ENCODE results near the gene WNT3. TPM values are rescaled to one million over a fixed set of nuclear protein-coding genes. Genes with fewer than 3 reads are reported as not detected.

The WNT3 gene
- total and polyA plus RNA-seq, 8 donors = 0.24 to 0.72 (median 0.38) TPM

- no peaks in the 10 kb centered on the region for H3K9me3 ChIP-seq
Measured at GRCh38 chr17:46863383-46864121, 45.1 kb upstream of the WNT3 start.

GRCh38 chr17:46862949-46863348, 44.5 kb upstream of the WNT3 start:
- no peaks in the 10 kb centered on the region for H3K9me3 ChIP-seq
- H3K27ac ChIP-seq = no peak overlapping the region
- FAIRE-seq (no peak), ATAC-seq (no peak), DNase-seq (no peak)
- H3K36me3 ChIP-seq = no peaks in the 10 kb centered on the region
- H3K27me3 ChIP-seq = no peaks in the 10 kb centered on the region
- intact Hi-C loops (cut with DNase I) = no loop called here
- H3K4me1 ChIP-seq = no peaks in the 10 kb centered on the region
- 55 to 56% methylated on average over 13 of the region's 13 CpGs for WGBS, 2 donors
- H3K4me3 ChIP-seq = no peak overlapping the region
- TF ChIP-seq CTCF (IDR thresholded peaks at IDR 0.05) = no peak

More at GRCh38 chr17:46863383-46864121, 45.1 kb upstream of the WNT3 start:
- H3K27me3 ChIP-seq = no peaks in the 10 kb centered on the region
- no peak overlapping the region for H3K27ac ChIP-seq
- no peak overlapping the region for H3K4me3 ChIP-seq
- H3K36me3 ChIP-seq = no peaks in the 10 kb centered on the region
- H3K4me1 ChIP-seq = no peaks in the 10 kb centered on the region
- TF ChIP-seq CTCF (IDR thresholded peaks at IDR 0.05) = no peak
- 73 to 78% methylated on average over 8 of the region's 8 CpGs for WGBS, 2 donors
- DNase-seq (no peak), ATAC-seq (no peak), FAIRE-seq (no peak)
- intact Hi-C loops (cut with DNase I) = no loop called here

- Histone ChIP-seq H3K9me3 (no peaks in the 10 kb centered on the region), H3K4me1 (no peaks in the 10 kb centered on the region), H3K27me3 (no peaks in the 10 kb centered on the region), H3K36me3 (no peaks in the 10 kb centered on the region), H3K4me3 (no peak overlapping the region), H3K27ac (no peak overlapping the region)
- FAIRE-seq (no peak), DNase-seq (no peak), ATAC-seq (no peak)
- intact Hi-C loops (cut with DNase I) = no loop called here
- 84 to 85% methylated on average over 5 of the region's 5 CpGs for WGBS, 2 donors
- no peak for TF ChIP-seq CTCF (IDR thresholded peaks at IDR 0.05)
Measured at GRCh38 chr17:46859996-46860395, 41.5 kb upstream of the WNT3 start.

- intact Hi-C loops (cut with DNase I) = no loop called here
- FAIRE-seq = no peak
- WGBS, 2 donors = 94 to 97% methylated on average over 1 of the region's 1 CpG
- Histone ChIP-seq H3K36me3 (no peaks in the 10 kb centered on the region), H3K4me1 (no peaks in the 10 kb centered on the region), H3K27me3 (no peaks in the 10 kb centered on the region), H3K9me3 (no peaks in the 10 kb centered on the region), H3K27ac (no peak overlapping the region), H3K4me3 (no peak overlapping the region)
- TF ChIP-seq CTCF (IDR thresholded peaks at IDR 0.05) = no peak
- no peak for ATAC-seq
- DNase-seq = no peak
Measured at GRCh38 chr17:46857600-46857999, 39.1 kb upstream of the WNT3 start.

GRCh38 chr17:46854948-46855347, 36.5 kb upstream of the WNT3 start:
- ATAC-seq = no peak
- FAIRE-seq = no peak
- intact Hi-C loops (cut with DNase I) = no loop called here
- Histone ChIP-seq H3K4me3 (no peak overlapping the region), H3K4me1 (no peaks in the 10 kb centered on the region), H3K27me3 (no peaks in the 10 kb centered on the region), H3K27ac (no peak overlapping the region), H3K9me3 (no peaks in the 10 kb centered on the region), H3K36me3 (no peaks in the 10 kb centered on the region)
- DNase-seq = no peak
- 67 to 80% methylated on average over 4 of the region's 4 CpGs for WGBS, 2 donors
- TF ChIP-seq CTCF (IDR thresholded peaks at IDR 0.05) = no peak
